Upper lobe of right lung (tissue), 1 donor: Measurements from ENCODE around the gene NFIX. TPM values are rescaled to one million over a fixed set of nuclear protein-coding genes. Genes with fewer than 3 reads are reported as not detected.

Source experiments
- ATAC-seq: fragments of 200-7000 bp; cut with Tn5 transposase; one replicate; pipeline ENCODE4 v1.9.1; 2020; ENCODE audit warnings: mild to moderate bottlenecking, moderate library complexity
- DNase-seq: peaks from one replicate; pipeline ENCODE4 v3.0.0-alpha.2; 2020
- H3K27ac ChIP-seq: fragments of 200-600 bp; one replicate; pipeline ENCODE4 v1.8.0; 2022
- H3K27me3 ChIP-seq: fragments of 200-600 bp; one replicate; pipeline ENCODE4 v1.8.0; 2022; ENCODE audit warnings: mild to moderate bottlenecking
- H3K36me3 ChIP-seq: fragments of 200-600 bp; one replicate; pipeline ENCODE4 v1.8.0; 2022
- H3K4me1 ChIP-seq: fragments of 200-600 bp; one replicate; pipeline ENCODE4 v1.8.0; 2022
- H3K4me3 ChIP-seq: fragments of 200-600 bp; one replicate; pipeline ENCODE4 v1.8.0; 2022; ENCODE audit warnings: mild to moderate bottlenecking
- H3K9me3 ChIP-seq: fragments of 200-600 bp; one replicate; pipeline ENCODE4 v1.8.0; 2022
- CTCF ChIP-seq: fragments of 200-600 bp; IDR thresholded peaks from one replicate; pipeline ENCODE4 v1.8.0; 2022; ENCODE audit warnings: antibody characterized with exemption
- intact Hi-C: fragments of 100-400 bp; cut with DNase I; formaldehyde crosslinking; loops from one replicate; pipeline ENCODE4 v1.11.0; 2022
- total RNA-seq: library from RNA; stranded (reverse); fragmentation: NEBNext Ultra II Directional; extraction: Animal tissue kit (Norgen Biotek cat#: 25700); gene quantifications from one replicate; pipeline ENCODE4 v1.2.1, GENCODE V29; 2021
- donor health status: DM: no; HTN: yes; CAD: no; lungs with severe emphysema.

The NFIX gene
- total RNA-seq, 1 donor from 2014 or later, result 168 TPM

GRCh38 chr19:12967907-12968306, 27.4 kb upstream of the NFIX start:
- no peaks in the 10 kb centered on the region for H3K36me3 ChIP-seq
- no peak overlapping the region for H3K27ac ChIP-seq
- no peaks in the 10 kb centered on the region for H3K4me1 ChIP-seq
- H3K27me3 ChIP-seq, result no peaks in the 10 kb centered on the region
- no peaks in the 10 kb centered on the region for H3K9me3 ChIP-seq
- intact Hi-C loops, result no loop called here
- no peak for TF ChIP-seq CTCF
- no peak for ATAC-seq
- no peak for DNase-seq
- no peak overlapping the region for H3K4me3 ChIP-seq

DNA sequence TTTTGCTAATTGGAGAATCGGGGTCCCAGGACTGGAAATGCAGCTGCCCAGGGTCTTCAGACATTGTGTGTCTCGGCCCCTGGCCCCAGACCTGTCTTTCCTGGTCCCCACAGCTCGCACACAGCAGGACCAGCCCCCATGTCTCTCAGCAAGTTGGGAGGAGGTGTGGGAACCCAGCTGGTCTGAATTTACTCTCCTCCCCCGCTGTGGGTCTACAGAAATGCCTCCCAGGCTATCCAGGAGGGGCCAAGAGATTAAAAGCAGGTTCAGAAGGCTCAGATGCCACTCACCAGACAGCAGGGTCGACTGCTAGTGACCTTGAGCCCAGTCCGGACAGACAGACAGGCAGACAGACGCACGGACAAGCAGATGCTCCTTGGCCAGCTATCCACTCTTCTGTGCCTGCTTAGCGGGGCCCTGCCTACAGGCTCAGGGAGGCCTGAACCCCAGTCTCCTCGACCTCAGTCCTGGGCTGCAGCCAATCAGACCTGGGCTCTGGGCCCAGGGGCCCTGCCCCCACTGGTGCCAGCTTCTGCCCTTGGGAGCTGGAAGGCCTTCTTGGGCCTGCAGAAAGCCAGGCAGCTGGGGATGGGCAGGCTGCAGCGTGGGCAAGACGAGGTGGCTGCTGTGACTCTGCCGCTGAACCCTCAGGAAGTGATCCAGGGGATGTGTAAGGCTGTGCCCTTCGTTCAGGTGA, 25.8 kb upstream of the NFIX start, which contains the start of gene DAND5:
Gene DAND5, plus strand, starts transcription at position 285 of the 697 bp plus-strand sequence. Its CDS starts 85 bp downstream, at position 370.
- H3K27me3 ChIP-seq, result no peaks in the 10 kb centered on the region
- no peaks in the 10 kb centered on the region for H3K4me1 ChIP-seq
- no peak within 1 kb of the TSS for H3K27ac ChIP-seq
- H3K4me3 ChIP-seq, result no peak within 1 kb of the TSS
- no peaks in the 10 kb centered on the region for H3K9me3 ChIP-seq
- TF ChIP-seq CTCF, result no peak
- DNase-seq, result no peak
- no peak for ATAC-seq
- no peaks in the 10 kb centered on the region for H3K36me3 ChIP-seq
- intact Hi-C loops, result no loop called here

GRCh38 chr19:12970070-12970820, 25.0 kb upstream of the NFIX start:
- H3K27ac ChIP-seq, result no peak overlapping the region
- H3K9me3 ChIP-seq, result no peaks in the 10 kb centered on the region
- intact Hi-C loops, result loop anchor here (10.0 kb wide), 2 partner anchors 125 to 295 kb away; no protein-coding TSS in a partner anchor
- TF ChIP-seq CTCF, result no peak
- ATAC-seq (no peak), DNase-seq (no peak)
- no peaks in the 10 kb centered on the region for H3K36me3 ChIP-seq
- no peaks in the 10 kb centered on the region for H3K4me1 ChIP-seq
- no peaks in the 10 kb centered on the region for H3K27me3 ChIP-seq
- H3K4me3 ChIP-seq, result no peak overlapping the region

DNA sequence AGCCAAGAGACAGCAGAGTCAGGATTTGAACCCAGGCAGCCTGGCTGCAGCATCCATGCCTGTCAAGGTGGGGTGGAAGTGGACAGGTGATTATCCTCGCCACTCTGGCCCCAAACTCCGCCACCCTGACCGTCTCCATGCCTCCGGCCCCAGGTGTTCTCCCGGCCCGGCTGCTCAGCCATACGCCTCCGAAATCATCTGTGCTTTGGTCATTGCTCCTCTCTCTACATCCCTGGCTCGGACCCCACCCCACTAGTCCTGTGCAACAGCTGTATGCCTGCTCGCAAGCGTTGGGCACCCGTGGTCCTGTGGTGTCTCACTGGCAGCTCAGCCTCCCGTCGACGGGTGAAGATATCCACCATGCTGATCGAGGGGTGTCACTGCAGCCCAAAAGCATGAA, 22.0 kb upstream of the NFIX start:
- DNase-seq (no peak), ATAC-seq (no peak)
- no peaks in the 10 kb centered on the region for H3K9me3 ChIP-seq
- H3K27ac ChIP-seq, result no peak overlapping the region
- H3K36me3 ChIP-seq, result no peaks in the 10 kb centered on the region
- no peaks in the 10 kb centered on the region for H3K27me3 ChIP-seq
- intact Hi-C loops, result loop anchor here (10.0 kb wide), 2 partner anchors 122 to 292 kb away; no protein-coding TSS in a partner anchor
- no peak overlapping the region for H3K4me3 ChIP-seq
- no peak for TF ChIP-seq CTCF
- H3K4me1 ChIP-seq, result no peaks in the 10 kb centered on the region

- intact Hi-C loops, result loop anchor here (10.0 kb wide), 2 partner anchors 120 to 290 kb away; no protein-coding TSS in a partner anchor
- Histone ChIP-seq H3K27ac (no peak overlapping the region), H3K36me3 (no peaks in the 10 kb centered on the region), H3K27me3 (no peaks in the 10 kb centered on the region), H3K9me3 (no peaks in the 10 kb centered on the region), H3K4me3 (no peak overlapping the region), H3K4me1 (no peaks in the 10 kb centered on the region)
- TF ChIP-seq CTCF, result no peak
- DNase-seq, result no peak
- no peak for ATAC-seq
Observed at GRCh38 chr19:12974301-12975220, 20.7 kb upstream of the NFIX start.
